Stimulated activated CD4-positive, alpha-beta T cell treated with anti-CD3 and anti-CD28 coated beads, Interleukin-4, amount 100 ng/mL, for 1 hour (primary cell): ENCODE results near the gene TPST1.
"Not testable (repeated sequence)": the region's sequence is repeated elsewhere in the genome, so short reads cannot be mapped to it uniquely, and the experiment has no call there.

Experiments
- DNase-seq: peaks from one replicate; pipeline ENCODE4 v3.0.0-alpha.2; 2020

Gene TPST1

DNA sequence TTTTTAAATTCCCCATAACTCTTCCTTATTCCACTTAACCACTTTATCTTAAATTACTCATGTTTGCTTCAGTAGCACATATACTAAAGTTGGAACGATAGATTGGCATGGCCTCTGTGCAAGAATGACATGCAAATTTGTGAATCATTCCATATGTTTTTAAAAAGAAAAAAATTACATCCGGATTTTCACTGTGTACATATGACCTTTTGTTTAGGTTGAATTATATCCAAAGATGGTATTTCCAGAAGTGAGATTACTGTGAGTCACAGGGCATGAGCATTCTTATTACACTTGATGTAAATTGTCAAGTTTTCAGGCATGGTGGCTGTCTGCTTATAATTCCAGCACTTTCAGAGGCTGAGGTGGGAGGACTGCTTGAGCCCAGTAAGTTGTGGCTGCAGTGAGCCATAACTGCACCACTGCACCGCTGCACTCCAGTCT is 190.0 kb downstream of the TPST1 start:
- DNase-seq, result not testable (repeated sequence)

GRCh38 chr7:66396052-66396451 is 190.9 kb downstream of the TPST1 start:
- DNase-seq, result not testable (repeated sequence)

DNA sequence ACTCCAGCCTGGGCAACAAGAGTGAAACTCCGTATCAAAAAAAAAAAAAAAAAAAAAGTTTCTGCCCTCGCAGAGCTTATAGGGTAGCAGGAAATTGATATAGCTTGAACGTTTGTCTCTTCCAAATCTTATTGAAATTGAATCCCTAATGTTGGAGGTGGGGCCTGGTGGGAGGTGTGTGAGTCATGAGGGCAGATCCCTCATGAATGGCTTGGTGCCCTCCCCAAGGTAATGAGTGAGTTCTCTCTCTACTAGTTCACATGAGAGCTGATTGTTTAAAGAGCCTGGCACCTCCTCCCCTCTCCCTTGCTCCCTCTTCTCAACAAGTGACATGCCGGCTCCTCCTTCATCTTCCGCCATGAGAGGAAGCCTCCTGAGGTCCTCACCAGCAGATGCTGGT is 193.7 kb downstream of the TPST1 start:
- DNase-seq, result not testable (repeated sequence)

- no peak for DNase-seq
Measured at GRCh38 chr7:66399566-66399965, 194.4 kb downstream of the TPST1 start.

GRCh38 chr7:66400400-66400799 is 195.3 kb downstream of the TPST1 start:
- DNase-seq, result no peak

DNA sequence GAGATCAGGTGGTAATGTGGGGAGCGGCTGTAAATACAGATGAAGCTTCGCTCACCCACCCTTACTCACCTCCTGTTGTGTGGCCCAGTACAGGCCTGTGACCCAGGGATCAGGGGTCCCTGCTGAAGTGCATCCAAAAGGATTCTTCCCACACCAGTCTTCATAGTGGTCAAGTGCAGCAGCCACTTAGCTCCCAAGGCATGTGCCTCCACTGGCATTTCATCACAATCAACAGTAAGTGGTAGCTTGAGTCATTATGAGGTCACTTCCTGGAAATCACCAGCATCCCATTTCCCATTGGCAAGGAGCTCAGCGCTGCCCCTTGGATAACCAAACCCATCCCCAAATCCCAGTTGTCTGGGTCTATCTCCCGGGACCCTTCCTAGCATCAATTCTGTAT is 196.0 kb downstream of the TPST1 start:
- DNase-seq, result not testable (repeated sequence)

- not testable (repeated sequence) for DNase-seq
Measured at GRCh38 chr7:66401932-66402331, 196.8 kb downstream of the TPST1 start.

GRCh38 chr7:66403564-66403963 is 198.4 kb downstream of the TPST1 start:
- no peak for DNase-seq

DNA sequence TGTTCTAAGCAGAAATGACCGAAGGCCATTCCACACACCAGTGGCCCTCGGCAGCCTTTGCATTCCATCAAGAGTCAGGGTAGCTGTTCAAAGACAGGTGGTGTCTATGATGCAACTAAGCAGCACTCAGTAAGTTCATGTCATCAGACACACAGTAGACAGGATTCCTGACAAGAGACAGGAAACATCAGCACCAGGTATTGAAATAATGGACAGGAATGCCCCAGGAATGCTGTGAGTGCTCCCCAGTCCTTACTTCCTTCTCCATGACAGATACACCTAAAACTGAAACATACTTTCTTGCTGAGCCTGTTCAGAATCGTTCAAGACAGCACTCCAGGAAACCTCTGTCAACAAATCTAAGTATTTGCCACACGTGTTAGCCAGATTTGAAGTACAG is 204.4 kb downstream of the TPST1 start:
- DNase-seq, result no peak
